ENCODE data around the gene QRICH2.

QRICH2 gene

GRCh38 chr17:76266244-76266938 lies 41.7 kb downstream of the QRICH2 start:
- no peak for TF ChIP-seq CTCF (conservative IDR thresholded peaks at IDR 0.05; ENCODE audit: control insufficient read depth, insufficient read depth, low read depth, low read length)
- peak; percentile 37 for DNase-seq (ENCODE audit: low read depth)

GRCh38 chr17:76265624-76266243 lies 42.3 kb downstream of the QRICH2 start:
- TF ChIP-seq CTCF (conservative IDR thresholded peaks at IDR 0.05; ENCODE audit: control insufficient read depth, insufficient read depth, low read depth, low read length): no peak
- peak overlapping the region; percentile 78 for H3K4me3 ChIP-seq (ENCODE audit: control insufficient read depth, low read depth, low read length)
- no peak for DNase-seq (ENCODE audit: low read depth)

More at GRCh38 chr17:76266244-76266938, 41.7 kb downstream of the QRICH2 start:
- H3K4me3 ChIP-seq (ENCODE audit: control insufficient read depth, low read depth, low read length): peak overlapping the region; percentile 78

GRCh38 chr17:76264755-76265623 lies 43.1 kb downstream of the QRICH2 start, which contains the start of gene UBALD2:
TSS of gene UBALD2 (plus strand) at chr17:76265348. CDS start at chr17:76265506, 158 bp downstream.
- peak within 1 kb of the TSS; percentile 78 for H3K4me3 ChIP-seq (ENCODE audit: control insufficient read depth, low read depth, low read length)
- TF ChIP-seq CTCF (conservative IDR thresholded peaks at IDR 0.05; ENCODE audit: control insufficient read depth, insufficient read depth, low read depth, low read length): no peak
- DNase-seq (ENCODE audit: low read depth): peak; percentile 100

- H3K4me3 ChIP-seq (ENCODE audit: control insufficient read depth, low read depth, low read length): peak overlapping the region; percentile 28
- no peak for TF ChIP-seq CTCF (conservative IDR thresholded peaks at IDR 0.05; ENCODE audit: control insufficient read depth, insufficient read depth, low read depth, low read length)
- no peak for DNase-seq (ENCODE audit: low read depth)
These were observed 43.7 kb downstream of the QRICH2 start for GRCh38 chr17:76264425-76264754.

GRCh38 chr17:76263896-76264295 lies 44.2 kb downstream of the QRICH2 start:
- TF ChIP-seq CTCF (conservative IDR thresholded peaks at IDR 0.05; ENCODE audit: control insufficient read depth, insufficient read depth, low read depth, low read length): no peak
- H3K4me3 ChIP-seq (ENCODE audit: control insufficient read depth, low read depth, low read length): no peak overlapping the region

GRCh38 chr17:76262732-76263344 lies 45.2 kb downstream of the QRICH2 start:
- no peak overlapping the region for H3K4me3 ChIP-seq (ENCODE audit: control insufficient read depth, low read depth, low read length)
- DNase-seq (ENCODE audit: low read depth): no peak
- no peak for TF ChIP-seq CTCF (conservative IDR thresholded peaks at IDR 0.05; ENCODE audit: control insufficient read depth, insufficient read depth, low read depth, low read length)

More at GRCh38 chr17:76263896-76264295, 44.2 kb downstream of the QRICH2 start:
- no peak for DNase-seq (ENCODE audit: low read depth)

Measured in fibroblast of mammary gland (primary cell).